Naive B cell (primary cell): ENCODE measurements around the gene SLC2A5. TPM values are rescaled to one million over a fixed set of nuclear protein-coding genes. Genes with fewer than 3 reads are reported as not detected.
A peak's percentile ranks its signal among the peaks of the same experiment; 100 is the strongest.

Experiments
- ATAC-seq, 2 donors: fragments of 150-1000 bp; cut with Tn5 transposase; 2 replicates each; pipeline ENCODE4 v1.10.0; 2021; ENCODE audit warnings: low read depth in 2 of 2, mild to moderate bottlenecking in 2 of 2, moderate library complexity in 2 of 2
- DNase-seq: peaks from one replicate; pipeline ENCODE4 v3.0.0; 2022
- H3K27ac Mint-ChIP-seq, 6 donors: one replicate each; pipeline ENCODE4 v1.8.0; 2020 to 2022; ENCODE audit warnings: mild to moderate bottlenecking in 6 of 6, mixed read lengths in 6 of 6, moderate library complexity in 5 of 6, inconsistent platforms in 2 of 6
- H3K27me3 Mint-ChIP-seq, 3 donors: one replicate each; pipeline ENCODE4 v1.8.0; 2021 to 2022; ENCODE audit warnings: mixed read lengths in 3 of 3, mild to moderate bottlenecking in 1 of 3
- H3K36me3 Mint-ChIP-seq, 2 donors: one replicate each; pipeline ENCODE4 v1.8.0; 2020 to 2022; ENCODE audit warnings: mixed read lengths in 2 of 2, inconsistent platforms in 1 of 2, mild to moderate bottlenecking in 1 of 2
- H3K4me1 Mint-ChIP-seq, 3 donors: one replicate each; pipeline ENCODE4 v1.8.0; 2020 to 2022; ENCODE audit warnings: mixed read lengths in 3 of 3, inconsistent platforms in 1 of 3, mild to moderate bottlenecking in 1 of 3, moderate library complexity in 1 of 3
- H3K4me3 Mint-ChIP-seq, 8 donors: one replicate each; pipeline ENCODE4 v1.8.0; 2020 to 2022; ENCODE audit warnings: mild to moderate bottlenecking in 8 of 8, mixed read lengths in 8 of 8, moderate library complexity in 8 of 8, inconsistent platforms in 2 of 8
- H3K9me3 Mint-ChIP-seq, 7 donors: one replicate each; pipeline ENCODE4 v1.8.0; 2020 to 2022; ENCODE audit warnings: mixed read lengths in 7 of 7, mild to moderate bottlenecking in 5 of 7, inconsistent platforms in 2 of 7, moderate library complexity in 1 of 7
- polyA plus RNA-seq, 6 donors: library from polyadenylated mRNA; unstranded; fragments of 300-500 nt; fragmentation: Illumina TruSeq; gene quantifications; one replicate each; pipeline ENCODE4 v1.2.3, GENCODE V29; 2021; ENCODE audit warnings: low read depth in 6 of 6

SLC2A5 gene
- 10 to 100 TPM in 5 of 6 donors, 1 to 10 TPM in 1; 7.5 to 24.8 (median 21.2) TPM for polyA plus RNA-seq

GRCh38 chr1:9069326-9070100 lies at the start of gene SLC2A5:
SLC2A5 (minus strand) TSS chr1:9069635; CDS start chr1:9069536, 99 bp downstream.
- ATAC-seq (peak; percentile 99), DNase-seq (peak; percentile 87)
- peaks cover 46 to 78% (median 57%) of the 10 kb centered on the region in 3 donors for H3K4me1 Mint-ChIP-seq
- H3K9me3 Mint-ChIP-seq, result no peaks in the 10 kb centered on the region
- peak within 1 kb of the TSS; percentile 77 to 97 (median 96) for H3K27ac Mint-ChIP-seq
- peak within 1 kb of the TSS; percentile 90 to 100 (median 97) for H3K4me3 Mint-ChIP-seq
- no peaks in the 10 kb centered on the region for H3K36me3 Mint-ChIP-seq
- no peaks in the 10 kb centered on the region for H3K27me3 Mint-ChIP-seq

- no peak overlapping the region for H3K4me3 Mint-ChIP-seq
Observed at GRCh38 chr1:9118186-9118585, 48.8 kb upstream of the SLC2A5 start.

DNA sequence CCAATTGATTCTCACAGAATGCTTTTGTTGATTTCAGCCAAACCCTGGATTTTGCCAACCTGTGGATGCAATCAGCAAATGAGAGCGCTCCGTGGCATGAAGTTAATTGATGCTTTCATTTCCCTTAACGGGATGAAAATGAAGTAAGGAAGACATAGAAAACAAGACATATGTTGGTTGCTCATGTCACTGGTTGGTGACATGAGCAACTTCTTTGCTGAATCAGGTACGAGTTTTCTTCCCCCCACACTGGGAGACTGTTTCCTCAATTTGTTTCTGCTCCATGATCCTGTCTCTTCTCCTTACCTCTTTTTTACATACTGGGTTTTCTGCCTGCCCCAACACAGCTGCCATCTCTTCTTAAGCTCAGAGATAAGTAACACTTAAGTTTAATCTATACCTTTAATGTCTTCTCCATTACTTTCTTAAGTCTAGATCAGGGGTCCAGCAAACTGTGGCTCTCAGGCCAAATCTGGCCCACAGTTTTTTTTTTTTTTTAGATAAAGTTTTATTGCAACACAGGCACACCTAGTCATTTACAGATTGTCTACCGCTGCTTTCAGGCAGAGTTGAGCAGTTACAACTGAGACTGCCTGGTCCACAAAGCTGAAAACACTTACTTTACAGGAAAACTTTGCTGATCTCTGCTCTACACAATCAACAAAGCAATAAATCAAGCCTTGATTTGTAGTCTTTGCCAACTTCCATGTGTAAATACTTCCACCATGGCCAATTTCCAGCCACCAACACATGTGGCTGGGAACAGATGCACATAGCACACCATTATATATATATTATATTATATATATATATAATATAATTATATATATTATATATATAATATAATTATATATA lies 46.1 kb upstream of the SLC2A5 start:
- H3K9me3 Mint-ChIP-seq, result no peaks in the 10 kb centered on the region
- ATAC-seq, result no peak
- H3K27ac Mint-ChIP-seq, result peak overlapping the region in 1 of 6 donors; percentile 3

More at GRCh38 chr1:9118186-9118585, 48.8 kb upstream of the SLC2A5 start:
- H3K36me3 Mint-ChIP-seq, result no peaks in the 10 kb centered on the region
- H3K27me3 Mint-ChIP-seq, result no peaks in the 10 kb centered on the region
- no peaks in the 10 kb centered on the region for H3K9me3 Mint-ChIP-seq
- ATAC-seq, result no peak
- no peak for DNase-seq
- H3K27ac Mint-ChIP-seq, result peak overlapping the region in 1 of 6 donors; percentile 78
- peaks cover 15 to 43% (median 27%) of the 10 kb centered on the region in 3 donors for H3K4me1 Mint-ChIP-seq

GRCh38 chr1:9112961-9113880 lies 43.8 kb upstream of the SLC2A5 start:
- Mint-ChIP-seq H3K9me3 (no peaks in the 10 kb centered on the region), H3K4me3 (no peak overlapping the region), H3K27ac (no peak overlapping the region), H3K27me3 (no peaks in the 10 kb centered on the region), H3K36me3 (no peaks in the 10 kb centered on the region), H3K4me1 (peaks cover 4 to 12% (median 9%) of the 10 kb centered on the region in 3 donors)
- no peak for DNase-seq
- ATAC-seq, result no peak

More for the DNA sequence above, 46.1 kb upstream of the SLC2A5 start:
- Mint-ChIP-seq H3K27me3 (no peaks in the 10 kb centered on the region), H3K36me3 (no peaks in the 10 kb centered on the region), H3K4me1 (peaks cover 11 to 27% (median 18%) of the 10 kb centered on the region in 3 donors), H3K4me3 (no peak overlapping the region)
- DNase-seq, result no peak

GRCh38 chr1:9111957-9112356 lies 42.5 kb upstream of the SLC2A5 start:
- no peak for DNase-seq
- H3K27ac Mint-ChIP-seq, result no peak overlapping the region
- no peak for ATAC-seq
- H3K36me3 Mint-ChIP-seq, result no peaks in the 10 kb centered on the region
- H3K9me3 Mint-ChIP-seq, result no peaks in the 10 kb centered on the region
- H3K4me1 Mint-ChIP-seq, result peaks cover 4 to 12% (median 9%) of the 10 kb centered on the region in 3 donors
- no peaks in the 10 kb centered on the region for H3K27me3 Mint-ChIP-seq
- H3K4me3 Mint-ChIP-seq, result no peak overlapping the region

- Mint-ChIP-seq H3K4me3 (no peak overlapping the region), H3K36me3 (no peaks in the 10 kb centered on the region), H3K9me3 (no peaks in the 10 kb centered on the region), H3K27me3 (no peaks in the 10 kb centered on the region), H3K4me1 (peaks cover 4 to 12% (median 9%) of the 10 kb centered on the region in 3 donors), H3K27ac (no peak overlapping the region)
- no peak for DNase-seq
- no peak for ATAC-seq
Observed at GRCh38 chr1:9111357-9111691, 41.9 kb upstream of the SLC2A5 start.

- Mint-ChIP-seq H3K36me3 (no peaks in the 10 kb centered on the region), H3K4me3 (peak overlapping the region in 1 of 8 donors; percentile 47), H3K27ac (no peak overlapping the region), H3K9me3 (no peaks in the 10 kb centered on the region), H3K4me1 (peaks cover 4 to 12% (median 9%) of the 10 kb centered on the region in 3 donors), H3K27me3 (no peaks in the 10 kb centered on the region)
- ATAC-seq (peak; percentile 76 to 90), DNase-seq (peak; percentile 75)
Observed at GRCh38 chr1:9110669-9111356, 41.4 kb upstream of the SLC2A5 start.

GRCh38 chr1:9108056-9108665 lies 38.7 kb upstream of the SLC2A5 start:
- no peaks in the 10 kb centered on the region for H3K9me3 Mint-ChIP-seq
- no peak for DNase-seq
- H3K4me3 Mint-ChIP-seq, result no peak overlapping the region
- no peak overlapping the region for H3K27ac Mint-ChIP-seq
- no peaks in the 10 kb centered on the region for H3K36me3 Mint-ChIP-seq
- H3K4me1 Mint-ChIP-seq, result peaks cover 0 to 5% (median 4%) of the 10 kb centered on the region in 3 donors
- H3K27me3 Mint-ChIP-seq, result no peaks in the 10 kb centered on the region
- no peak for ATAC-seq

GRCh38 chr1:9107136-9107535 lies 37.7 kb upstream of the SLC2A5 start:
- H3K4me1 Mint-ChIP-seq, result peaks cover 0 to 5% (median 4%) of the 10 kb centered on the region in 3 donors
- H3K27me3 Mint-ChIP-seq, result no peaks in the 10 kb centered on the region
- H3K27ac Mint-ChIP-seq, result no peak overlapping the region
- ATAC-seq (no peak), DNase-seq (no peak)
- no peaks in the 10 kb centered on the region for H3K36me3 Mint-ChIP-seq
- no peaks in the 10 kb centered on the region for H3K9me3 Mint-ChIP-seq
- H3K4me3 Mint-ChIP-seq, result no peak overlapping the region

GRCh38 chr1:9106286-9106685 lies 36.9 kb upstream of the SLC2A5 start:
- Mint-ChIP-seq H3K36me3 (no peaks in the 10 kb centered on the region), H3K27ac (no peak overlapping the region), H3K4me1 (peaks cover 0 to 5% (median 4%) of the 10 kb centered on the region in 3 donors), H3K27me3 (no peaks in the 10 kb centered on the region), H3K4me3 (no peak overlapping the region), H3K9me3 (no peaks in the 10 kb centered on the region)
- DNase-seq, result no peak
- no peak for ATAC-seq

DNA sequence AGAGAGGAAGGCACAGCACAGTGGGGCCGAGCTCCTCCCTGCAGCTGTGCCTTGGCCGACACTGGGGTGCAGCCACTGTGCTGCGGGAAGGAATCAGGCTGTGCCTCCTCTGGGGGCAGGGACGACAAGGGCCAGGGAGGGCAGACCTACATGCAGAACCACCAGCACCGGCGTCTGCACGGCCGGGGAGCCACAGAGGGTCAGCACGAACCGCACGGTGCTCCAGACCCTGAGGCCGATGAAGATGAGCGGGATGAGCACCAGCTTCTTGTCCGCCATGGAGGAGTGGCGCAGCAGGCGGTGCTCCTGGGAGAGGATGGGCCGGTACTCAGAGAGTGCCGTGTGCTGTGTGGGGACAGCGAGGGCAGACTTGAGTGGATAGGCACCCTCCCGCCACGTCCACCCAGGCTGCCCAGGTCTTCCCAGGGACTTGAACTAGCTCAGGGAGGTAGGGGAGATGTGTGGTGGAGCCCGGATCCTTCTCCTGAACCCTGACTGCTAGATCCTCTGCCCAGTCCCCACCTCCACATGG lies 36.0 kb upstream of the SLC2A5 start:
- Mint-ChIP-seq H3K4me3 (no peak overlapping the region), H3K9me3 (no peaks in the 10 kb centered on the region), H3K27ac (peak overlapping the region in 1 of 6 donors; percentile 68), H3K27me3 (no peaks in the 10 kb centered on the region), H3K36me3 (no peaks in the 10 kb centered on the region), H3K4me1 (no peaks in the 10 kb centered on the region)
- ATAC-seq, result no peak
- DNase-seq, result no peak

- Mint-ChIP-seq H3K36me3 (no peaks in the 10 kb centered on the region), H3K9me3 (no peaks in the 10 kb centered on the region)
Observed at GRCh38 chr1:9101510-9102146, 32.2 kb upstream of the SLC2A5 start.

More at GRCh38 chr1:9101510-9102146, 32.2 kb upstream of the SLC2A5 start:
- H3K4me3 Mint-ChIP-seq, result no peak overlapping the region
- ATAC-seq (peak; percentile 90 to 97), DNase-seq (peak; percentile 49)
- no peaks in the 10 kb centered on the region for H3K27me3 Mint-ChIP-seq
- H3K4me1 Mint-ChIP-seq, result no peaks in the 10 kb centered on the region
- H3K27ac Mint-ChIP-seq, result peak overlapping the region in 2 of 6 donors; percentile 26 to 49
